ENCODE measurements around the gene F11R.
"Not testable (repeated sequence)": the region's sequence is repeated elsewhere in the genome, so short reads cannot be mapped to it uniquely, and the experiment has no call there.

The F11R gene

GRCh38 chr1:161013131-161013487, 7.8 kb downstream of the F11R start:
- DNase-seq (ENCODE audit: low read depth in 2 of 2): no peak

GRCh38 chr1:161012420-161012819, 8.5 kb downstream of the F11R start:
- DNase-seq (ENCODE audit: low read depth in 2 of 2): no peak

GRCh38 chr1:161009602-161010211, 11.2 kb downstream of the F11R start:
- no peak for DNase-seq (ENCODE audit: low read depth in 2 of 2)

- no peak for DNase-seq (ENCODE audit: low read depth in 2 of 2)
Measured at GRCh38 chr1:161008869-161009510, 12.0 kb downstream of the F11R start.

GRCh38 chr1:161007369-161007768, 13.6 kb downstream of the F11R start:
- DNase-seq (ENCODE audit: low read depth in 2 of 2): no peak

GRCh38 chr1:161006563-161006962, 14.4 kb downstream of the F11R start:
- DNase-seq (ENCODE audit: low read depth in 2 of 2): no peak

GRCh38 chr1:161001525-161001924, 19.4 kb downstream of the F11R start:
- no peak for DNase-seq (ENCODE audit: low read depth in 2 of 2)

- DNase-seq (ENCODE audit: low read depth in 2 of 2): no peak
Measured at GRCh38 chr1:161000736-161001480, 20.0 kb downstream of the F11R start.

- no peak for DNase-seq (ENCODE audit: low read depth in 2 of 2)
Measured at GRCh38 chr1:160999376-160999775, 21.6 kb downstream of the F11R start.

GRCh38 chr1:160997323-160998038, 23.5 kb downstream of the F11R start:
- no peak for DNase-seq (ENCODE audit: low read depth in 2 of 2)

- no peak for DNase-seq (ENCODE audit: low read depth in 2 of 2)
Measured at GRCh38 chr1:160996178-160996577, 24.8 kb downstream of the F11R start.

GRCh38 chr1:160993544-160994193, 27.3 kb downstream of the F11R start:
- DNase-seq (ENCODE audit: low read depth in 2 of 2): no peak

GRCh38 chr1:160992036-160992435, 28.9 kb downstream of the F11R start:
- not testable (repeated sequence) for DNase-seq (ENCODE audit: low read depth in 2 of 2)

GRCh38 chr1:160987359-160988050, 33.4 kb downstream of the F11R start:
- DNase-seq (ENCODE audit: low read depth in 2 of 2): no peak

- no peak for DNase-seq (ENCODE audit: low read depth in 2 of 2)
Measured at GRCh38 chr1:160985723-160986122, 35.2 kb downstream of the F11R start.

GRCh38 chr1:160981584-160982411, 39.2 kb downstream of the F11R start:
- no peak for DNase-seq (ENCODE audit: low read depth in 2 of 2)

GRCh38 chr1:160979286-160979685, 41.7 kb downstream of the F11R start:
- no peak for DNase-seq (ENCODE audit: low read depth in 2 of 2)

GRCh38 chr1:160978510-160978927, 42.4 kb downstream of the F11R start:
- no peak for DNase-seq (ENCODE audit: low read depth in 2 of 2)

GRCh38 chr1:160975026-160975425, 45.9 kb downstream of the F11R start:
- no peak for DNase-seq (ENCODE audit: low read depth in 2 of 2)

- no peak for DNase-seq (ENCODE audit: low read depth in 2 of 2)
Measured at GRCh38 chr1:160973491-160973890, 47.5 kb downstream of the F11R start.
